Panc1 (cell line): ENCODE results near the gene SLC2A5. TPM values are rescaled to one million over a fixed set of nuclear protein-coding genes. Genes with fewer than 3 reads are reported as not detected.
"Not testable (repeated sequence)": the region's sequence is repeated elsewhere in the genome, so short reads cannot be mapped to it uniquely, and the experiment has no call there.

Source experiments
- ATAC-seq: fragments of 200-7000 bp; cut with Tn5 transposase; 2 replicates; pipeline ENCODE4 v1.9.1; 2020; ENCODE audit warnings: mild to moderate bottlenecking, moderate library complexity
- BruUV-seq: library from RNA; stranded (reverse); fragments of 400-500 nt; replicated peaks from 2 replicates; lab custom pipeline; 2021; lab: Mats Ljungman, UMichigan
- CTCF ChIA-PET: fragments of 300-600 bp; sonication (Branson Sonifier 250); formaldehyde crosslinking; loops from one replicate; lab custom pipeline; 2022; ENCODE audit warnings: antibody characterized with exemption; lab: Charles Lee
- POLR2A ChIA-PET: fragments of 300-600 bp; sonication (Branson Sonifier 250); formaldehyde crosslinking; loops from one replicate; lab custom pipeline; 2022; ENCODE audit warnings: antibody characterized with exemption; lab: Charles Lee
- DNase-seq: peaks from one replicate; pipeline ENCODE4 v3.0.0-alpha.2; 2010; ENCODE audit warnings: low read depth, low spot score
- H3K27ac ChIP-seq: 2 replicates; pipeline ENCODE4 v1.5.1; 2011; ENCODE audit warnings: mild to moderate bottlenecking, low read length, inconsistent platforms
- H3K27me3 ChIP-seq: fragments of 200-500 bp; sonication (Bioruptor generic); 2 replicates; pipeline ENCODE4 v1.6.0; 2014; ENCODE audit warnings: low read length, inconsistent platforms; ENCODE audit not compliant: control insufficient read depth, insufficient read depth
- H3K36me3 ChIP-seq: fragments of 200-500 bp; sonication (Bioruptor generic); 2 replicates; pipeline ENCODE4 v1.5.1; 2014; ENCODE audit warnings: inconsistent platforms, mild to moderate bottlenecking, low read length, moderate library complexity; ENCODE audit not compliant: control insufficient read depth, insufficient read depth
- H3K4me1 ChIP-seq: 2 replicates; pipeline ENCODE4 v1.5.1; 2011; ENCODE audit warnings: inconsistent platforms, mild to moderate bottlenecking, low read length, moderate library complexity; ENCODE audit not compliant: control insufficient read depth, insufficient read depth
- H3K4me3 ChIP-seq, 2 experiments: 2 replicates each; pipeline ENCODE4 v1.5.1; 2011 to 2012; ENCODE audit warnings: low read depth in 2 of 2, low read length in 2 of 2, mild to moderate bottlenecking in 2 of 2, inconsistent platforms in 1 of 2, moderate library complexity in 1 of 2
- H3K9me3 ChIP-seq: fragments of 200-500 bp; sonication (Bioruptor generic); 2 replicates; pipeline ENCODE4 v1.5.1; 2014; ENCODE audit warnings: low read depth, mild to moderate bottlenecking, inconsistent platforms, low read length, moderate library complexity; ENCODE audit not compliant: control insufficient read depth, insufficient read depth
- POLR2AphosphoS5 ChIP-seq: IDR thresholded peaks from 2 replicates; pipeline ENCODE4 v1.6.1; 2012; ENCODE audit warnings: mild to moderate bottlenecking, low read depth, low read length, moderate library complexity
- REST ChIP-seq, 2 experiments: IDR thresholded peaks; 2 replicates each; pipeline ENCODE4 v1.6.1; 2011 to 2012; ENCODE audit warnings: low read depth in 2 of 2, control low read depth in 1 of 2, low read length in 1 of 2, mild to moderate bottlenecking in 1 of 2, moderate library complexity in 1 of 2; ENCODE audit not compliant: insufficient read depth in 1 of 2
- SIN3A ChIP-seq: IDR thresholded peaks from 2 replicates; pipeline ENCODE4 v1.6.1; 2012; ENCODE audit warnings: low read depth, mild to moderate bottlenecking, low read length, moderate library complexity, borderline replicate concordance; ENCODE audit not compliant: insufficient read depth
- TCF7L2 ChIP-seq: IDR thresholded peaks from 2 replicates; pipeline ENCODE4 v1.6.1; 2011; ENCODE audit warnings: mild to moderate bottlenecking, low read depth, low read length, inconsistent platforms
- in situ Hi-C: cut with HindIII; loops from 2 replicates; pipeline ENCODE4 v1.10.0; 2016; ENCODE audit warnings: low sequenced_read_pairs, low pct_unique_long_range_greater_than_20kb
- intact Hi-C: fragments of 100-400 bp; cut with micrococcal nuclease; formaldehyde crosslinking; loops from one replicate; pipeline ENCODE4 v1.10.0; 2022; ENCODE audit not compliant: unreplicated experiment
- total RNA-seq: library from RNA; stranded (reverse); gene quantifications from one replicate; pipeline ENCODE4 v1.2.1, GENCODE V29; 2021; ENCODE audit not compliant: unreplicated experiment
- TF ChIP-seq, protein P1 (sequence below): fragments of 450-650 bp; IDR thresholded peaks from 2 replicates; pipeline ENCODE4 v1.5.1; 2017; ENCODE audit warnings: mild to moderate bottlenecking

Gene SLC2A5
- total RNA-seq, 1 experiment from 2014 or later = 0.26 TPM

DNA sequence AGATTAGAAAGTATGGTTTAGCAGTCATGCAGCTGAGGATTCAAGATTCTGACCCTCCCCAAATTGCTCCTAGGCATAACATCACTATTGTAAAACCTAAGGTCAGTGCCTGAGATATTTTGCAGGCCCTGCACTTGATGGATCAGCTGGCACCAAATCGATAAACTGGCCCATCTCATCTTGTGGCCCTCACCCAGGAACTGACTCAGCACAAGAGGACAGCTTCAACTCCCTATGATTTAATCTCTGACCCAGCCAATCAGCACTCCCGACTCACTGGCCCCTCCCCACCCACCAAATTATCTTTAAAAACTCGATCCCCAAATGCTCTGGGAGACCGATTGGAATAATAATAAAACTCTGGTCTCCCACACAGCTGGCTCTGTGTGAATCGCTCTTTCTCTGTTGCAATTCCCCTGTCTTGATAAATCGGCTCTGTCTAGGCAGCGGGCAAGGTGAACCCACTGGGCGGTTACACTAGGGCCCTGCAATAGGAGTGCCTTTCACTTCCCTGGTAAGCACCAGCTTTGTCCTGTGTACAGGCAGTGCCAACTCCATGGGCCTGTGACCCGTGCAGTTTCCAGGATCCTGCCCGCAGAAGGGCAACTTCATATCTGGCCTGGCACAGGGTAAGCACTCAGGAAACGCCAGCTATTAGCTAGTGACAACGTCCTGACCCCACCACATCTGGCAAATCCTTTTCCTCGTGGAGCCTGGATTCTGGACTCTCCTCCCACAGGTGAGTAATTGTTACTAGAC is 28.7 kb upstream of the SLC2A5 start:
- H3K27me3 ChIP-seq = no peaks in the 10 kb centered on the region
- ATAC-seq = no peak
- H3K27ac ChIP-seq = no peak overlapping the region
- ChIA-PET POLR2A (no interaction called here), CTCF (interaction anchor here (0.6 to 0.7 kb wide), 2 partner anchors 43 to 90 kb away, joined by 5 to 7 read pairs; no protein-coding TSS in a partner anchor)
- no TSS peak for BruUV-seq
- no peaks in the 10 kb centered on the region for H3K4me1 ChIP-seq
- TF ChIP-seq REST (IDR thresholded peaks at IDR 0.05; ENCODE audit: insufficient read depth in 1 of 2, low read depth in 2 of 2, low read length in 1 of 2) (no peak), SIN3A (no peak), TCF7L2 (no peak), POLR2AphosphoS5 (no peak)
- TF ChIP-seq, protein P1, sequence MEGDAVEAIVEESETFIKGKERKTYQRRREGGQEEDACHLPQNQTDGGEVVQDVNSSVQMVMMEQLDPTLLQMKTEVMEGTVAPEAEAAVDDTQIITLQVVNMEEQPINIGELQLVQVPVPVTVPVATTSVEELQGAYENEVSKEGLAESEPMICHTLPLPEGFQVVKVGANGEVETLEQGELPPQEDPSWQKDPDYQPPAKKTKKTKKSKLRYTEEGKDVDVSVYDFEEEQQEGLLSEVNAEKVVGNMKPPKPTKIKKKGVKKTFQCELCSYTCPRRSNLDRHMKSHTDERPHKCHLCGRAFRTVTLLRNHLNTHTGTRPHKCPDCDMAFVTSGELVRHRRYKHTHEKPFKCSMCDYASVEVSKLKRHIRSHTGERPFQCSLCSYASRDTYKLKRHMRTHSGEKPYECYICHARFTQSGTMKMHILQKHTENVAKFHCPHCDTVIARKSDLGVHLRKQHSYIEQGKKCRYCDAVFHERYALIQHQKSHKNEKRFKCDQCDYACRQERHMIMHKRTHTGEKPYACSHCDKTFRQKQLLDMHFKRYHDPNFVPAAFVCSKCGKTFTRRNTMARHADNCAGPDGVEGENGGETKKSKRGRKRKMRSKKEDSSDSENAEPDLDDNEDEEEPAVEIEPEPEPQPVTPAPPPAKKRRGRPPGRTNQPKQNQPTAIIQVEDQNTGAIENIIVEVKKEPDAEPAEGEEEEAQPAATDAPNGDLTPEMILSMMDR = no peak
- H3K36me3 ChIP-seq = no peaks in the 10 kb centered on the region
- intact Hi-C loops (no loop called here), in situ Hi-C loops (no loop called here)
- DNase-seq = no peak
- H3K9me3 ChIP-seq = peaks cover 9% of the 10 kb centered on the region; the same call in 1 of the 2 replicates
- no peak overlapping the region for H3K4me3 ChIP-seq

DNA sequence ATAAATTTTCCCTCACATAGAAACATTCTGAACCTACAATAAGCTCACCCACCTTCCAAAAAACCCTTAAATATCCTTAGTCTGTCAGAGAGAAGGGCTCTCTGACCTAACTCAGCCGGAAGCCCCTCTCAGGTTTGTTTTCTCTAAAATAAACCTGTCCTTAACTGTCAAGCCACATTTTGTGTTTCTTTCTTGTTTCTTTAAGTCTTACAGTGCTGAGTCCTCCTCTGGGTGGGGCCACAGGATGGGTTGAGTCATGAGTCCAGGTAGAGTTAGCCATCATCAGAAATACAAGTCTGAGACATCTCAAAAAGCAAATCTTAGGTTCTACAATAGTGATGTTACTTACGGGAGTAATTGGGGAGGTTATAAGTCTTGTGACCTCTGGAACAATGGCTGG is 26.4 kb upstream of the SLC2A5 start:
- ATAC-seq = no peak
- Histone ChIP-seq H3K27ac (no peak overlapping the region), H3K36me3 (no peaks in the 10 kb centered on the region), H3K9me3 (peaks cover 9% of the 10 kb centered on the region; the same call in 1 of the 2 replicates), H3K4me3 (no peak overlapping the region), H3K27me3 (no peaks in the 10 kb centered on the region; the same call in 1 of the 2 replicates), H3K4me1 (no peaks in the 10 kb centered on the region)
- BruUV-seq = no TSS peak
- TF ChIP-seq REST (IDR thresholded peaks at IDR 0.05; ENCODE audit: insufficient read depth in 1 of 2, low read depth in 2 of 2, low read length in 1 of 2) (no peak), SIN3A (no peak), POLR2AphosphoS5 (no peak), TCF7L2 (no peak)
- TF ChIP-seq, protein P1 = no peak
- in situ Hi-C loops = no loop called here
- CTCF ChIA-PET = no interaction called here
- no peak for DNase-seq
- POLR2A ChIA-PET = no interaction called here
- intact Hi-C loops = no loop called here

GRCh38 chr1:9093996-9094595 is 24.7 kb upstream of the SLC2A5 start:
- in situ Hi-C loops, ATAC-seq, H3K9me3 ChIP-seq, H3K27ac ChIP-seq, H3K27me3 ChIP-seq, CTCF ChIA-PET, H3K4me3 ChIP-seq, H3K4me1 ChIP-seq, BruUV-seq, intact Hi-C loops, POLR2A ChIA-PET, H3K36me3 ChIP-seq, DNase-seq: not testable (repeated sequence)
